ENCODE measurements around the gene PDCD1LG2. TPM values are rescaled to one million over a fixed set of nuclear protein-coding genes. Genes with fewer than 3 reads are reported as not detected.

PDCD1LG2 gene
- total RNA-seq, 1 donor from 2014 or later = 8.8 TPM

DNA sequence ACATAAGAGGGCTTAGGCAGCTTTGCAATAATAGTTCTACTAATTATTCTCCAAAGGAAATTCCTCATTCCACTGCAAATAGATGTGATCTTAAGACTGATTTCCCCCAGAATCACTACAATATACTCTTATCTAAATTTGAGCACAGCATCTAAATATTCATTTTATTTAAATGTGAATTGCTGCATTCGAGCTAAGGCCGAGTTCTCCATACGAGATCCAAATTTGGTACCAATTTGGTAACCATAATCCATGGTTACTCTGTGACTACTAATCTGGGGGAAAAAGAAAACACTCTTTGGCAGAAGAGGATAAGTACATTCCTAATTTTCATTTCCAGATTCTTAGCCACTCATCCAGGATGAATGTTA is 98.9 kb downstream of the PDCD1LG2 start:
- no peaks in the 10 kb centered on the region for H3K9me3 ChIP-seq (ENCODE audit: insufficient read depth, low read depth, low read length)
- H3K27ac ChIP-seq (ENCODE audit: low read depth, low read length) = no peak overlapping the region
- H3K36me3 ChIP-seq (ENCODE audit: insufficient read depth, low read length) = no peaks in the 10 kb centered on the region
- H4K20me1 ChIP-seq (ENCODE audit: insufficient read depth, low read length) = no peaks in the 10 kb centered on the region
- DNase-seq (ENCODE audit: low read depth) (no peak), FAIRE-seq (no peak)
- Mint-ChIP-seq H3K9me3 (ENCODE audit: unreplicated experiment) (no peaks in the 10 kb centered on the region), H3K4me1 (ENCODE audit: low read depth, unreplicated experiment) (no peaks in the 10 kb centered on the region), H3K27ac (ENCODE audit: unreplicated experiment) (no peak overlapping the region), H3K4me3 (ENCODE audit: unreplicated experiment) (no peak overlapping the region), H3K36me3 (ENCODE audit: low read depth, unreplicated experiment) (no peaks in the 10 kb centered on the region), H3K27me3 (ENCODE audit: low read depth, unreplicated experiment) (no peaks in the 10 kb centered on the region)
- H3K4me3 ChIP-seq (ENCODE audit: insufficient read depth, low read depth, low read length) = no peak overlapping the region
- H3K79me2 ChIP-seq (ENCODE audit: insufficient read depth, low read length) = no peaks in the 10 kb centered on the region
- H3K4me1 ChIP-seq (ENCODE audit: insufficient read depth, low read length) = no peaks in the 10 kb centered on the region
- H2AFZ ChIP-seq (ENCODE audit: low read depth, low read length) = no peak overlapping the region
- no peaks in the 10 kb centered on the region for H3K27me3 ChIP-seq (ENCODE audit: insufficient read depth, low read length)
- H3K4me2 ChIP-seq (ENCODE audit: low read length) = no peak overlapping the region
- no peak overlapping the region for H3K9ac ChIP-seq (ENCODE audit: low read length)
- TF ChIP-seq, protein P1, sequence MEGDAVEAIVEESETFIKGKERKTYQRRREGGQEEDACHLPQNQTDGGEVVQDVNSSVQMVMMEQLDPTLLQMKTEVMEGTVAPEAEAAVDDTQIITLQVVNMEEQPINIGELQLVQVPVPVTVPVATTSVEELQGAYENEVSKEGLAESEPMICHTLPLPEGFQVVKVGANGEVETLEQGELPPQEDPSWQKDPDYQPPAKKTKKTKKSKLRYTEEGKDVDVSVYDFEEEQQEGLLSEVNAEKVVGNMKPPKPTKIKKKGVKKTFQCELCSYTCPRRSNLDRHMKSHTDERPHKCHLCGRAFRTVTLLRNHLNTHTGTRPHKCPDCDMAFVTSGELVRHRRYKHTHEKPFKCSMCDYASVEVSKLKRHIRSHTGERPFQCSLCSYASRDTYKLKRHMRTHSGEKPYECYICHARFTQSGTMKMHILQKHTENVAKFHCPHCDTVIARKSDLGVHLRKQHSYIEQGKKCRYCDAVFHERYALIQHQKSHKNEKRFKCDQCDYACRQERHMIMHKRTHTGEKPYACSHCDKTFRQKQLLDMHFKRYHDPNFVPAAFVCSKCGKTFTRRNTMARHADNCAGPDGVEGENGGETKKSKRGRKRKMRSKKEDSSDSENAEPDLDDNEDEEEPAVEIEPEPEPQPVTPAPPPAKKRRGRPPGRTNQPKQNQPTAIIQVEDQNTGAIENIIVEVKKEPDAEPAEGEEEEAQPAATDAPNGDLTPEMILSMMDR (IDR thresholded peaks at IDR 0.05; ENCODE audit: insufficient read depth, low read depth, low read length) = no peak
- no peak for TF ChIP-seq EZH2 (IDR thresholded peaks at IDR 0.05; ENCODE audit: insufficient read depth, low read length)

DNA sequence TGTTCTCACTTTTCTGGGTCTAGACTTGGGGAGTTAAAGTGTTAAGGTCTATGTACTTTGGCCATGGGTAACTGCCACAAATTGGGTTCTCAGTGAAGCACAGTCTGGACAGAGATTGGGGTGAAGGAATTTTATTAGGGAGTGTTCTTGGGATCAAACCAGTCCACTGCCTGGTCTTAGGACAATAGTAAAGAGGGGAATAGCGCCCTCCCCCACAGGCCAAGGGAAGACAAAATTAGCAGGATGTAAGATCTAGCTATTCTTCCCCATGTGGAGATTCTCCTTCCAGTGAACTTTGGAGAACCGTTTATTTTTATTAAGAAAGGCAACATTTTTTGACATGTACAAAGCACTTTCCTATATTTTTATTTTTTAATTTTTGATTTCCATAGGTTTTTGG is 100.2 kb downstream of the PDCD1LG2 start:
- no peaks in the 10 kb centered on the region for H3K9me3 ChIP-seq (ENCODE audit: insufficient read depth, low read depth, low read length)
- H2AFZ ChIP-seq (ENCODE audit: low read depth, low read length) = no peak overlapping the region
- no peaks in the 10 kb centered on the region for H3K4me1 ChIP-seq (ENCODE audit: insufficient read depth, low read length)
- H3K9ac ChIP-seq (ENCODE audit: low read length) = no peak overlapping the region
- TF ChIP-seq EZH2 (IDR thresholded peaks at IDR 0.05; ENCODE audit: insufficient read depth, low read length) = no peak
- TF ChIP-seq, protein P1 (IDR thresholded peaks at IDR 0.05; ENCODE audit: insufficient read depth, low read depth, low read length) = no peak
- FAIRE-seq (no peak), DNase-seq (ENCODE audit: low read depth) (no peak)
- Mint-ChIP-seq H3K36me3 (ENCODE audit: low read depth, unreplicated experiment) (no peaks in the 10 kb centered on the region), H3K27me3 (ENCODE audit: low read depth, unreplicated experiment) (no peaks in the 10 kb centered on the region), H3K9me3 (ENCODE audit: unreplicated experiment) (no peaks in the 10 kb centered on the region), H3K27ac (ENCODE audit: unreplicated experiment) (no peak overlapping the region), H3K4me1 (ENCODE audit: low read depth, unreplicated experiment) (no peaks in the 10 kb centered on the region), H3K4me3 (ENCODE audit: unreplicated experiment) (no peak overlapping the region)
- no peaks in the 10 kb centered on the region for H3K36me3 ChIP-seq (ENCODE audit: insufficient read depth, low read length)
- H3K27me3 ChIP-seq (ENCODE audit: insufficient read depth, low read length) = no peaks in the 10 kb centered on the region
- no peak overlapping the region for H3K4me3 ChIP-seq (ENCODE audit: insufficient read depth, low read depth, low read length)
- no peaks in the 10 kb centered on the region for H4K20me1 ChIP-seq (ENCODE audit: insufficient read depth, low read length)
- no peak overlapping the region for H3K4me2 ChIP-seq (ENCODE audit: low read length)
- no peak overlapping the region for H3K27ac ChIP-seq (ENCODE audit: low read depth, low read length)
- H3K79me2 ChIP-seq (ENCODE audit: insufficient read depth, low read length) = no peaks in the 10 kb centered on the region

DNA sequence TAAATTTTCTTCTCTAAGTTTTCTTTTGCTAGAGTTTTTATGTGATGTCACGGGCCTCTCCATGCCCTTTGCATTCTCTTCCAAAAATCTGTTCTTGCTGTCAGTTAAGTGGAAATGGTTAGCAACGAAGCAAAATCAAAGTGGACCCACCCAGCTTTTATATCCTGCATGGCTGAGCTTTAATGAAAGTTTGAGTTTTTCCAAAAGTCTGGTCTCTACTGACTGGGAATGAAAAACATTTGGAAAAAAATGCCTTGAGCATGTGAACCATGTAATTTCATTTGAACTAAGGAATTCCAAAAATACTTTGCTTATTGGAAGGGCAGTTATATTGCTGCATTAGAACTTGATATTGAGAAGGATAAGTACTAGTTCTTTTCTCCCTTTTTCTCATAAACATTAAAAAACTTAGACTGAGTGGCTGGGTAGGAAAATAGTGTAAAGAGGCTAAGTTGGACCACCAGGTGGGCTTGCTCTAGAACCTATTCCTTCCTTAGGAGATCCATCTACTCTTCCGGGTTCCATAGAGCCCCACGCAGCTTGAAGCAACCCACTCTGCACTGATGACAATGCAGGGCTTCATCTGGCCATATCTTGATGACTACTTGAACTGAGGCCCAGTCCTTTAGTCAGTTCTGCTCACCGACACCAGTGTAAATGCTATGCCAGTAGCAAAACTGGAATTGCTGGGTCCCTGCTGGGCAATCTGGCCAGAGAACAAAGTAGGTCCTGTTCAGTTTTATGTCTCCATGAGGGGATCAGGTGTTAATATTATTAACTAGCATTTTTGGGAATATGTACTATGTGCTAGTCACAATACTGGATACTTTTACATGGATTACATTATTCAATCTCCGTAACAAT is 101.2 kb downstream of the PDCD1LG2 start:
- H3K4me1 Mint-ChIP-seq (ENCODE audit: low read depth, unreplicated experiment) = no peaks in the 10 kb centered on the region
- H2AFZ ChIP-seq (ENCODE audit: low read depth, low read length) = no peak overlapping the region
- H3K9me3 ChIP-seq (ENCODE audit: insufficient read depth, low read depth, low read length) = no peaks in the 10 kb centered on the region
- H3K27ac Mint-ChIP-seq (ENCODE audit: unreplicated experiment) = no peak overlapping the region
- H4K20me1 ChIP-seq (ENCODE audit: insufficient read depth, low read length) = no peaks in the 10 kb centered on the region
- H3K27me3 ChIP-seq (ENCODE audit: insufficient read depth, low read length) = no peaks in the 10 kb centered on the region
- no peak overlapping the region for H3K4me2 ChIP-seq (ENCODE audit: low read length)
- TF ChIP-seq, protein P1 (IDR thresholded peaks at IDR 0.05; ENCODE audit: insufficient read depth, low read depth, low read length) = no peak
- no peak for TF ChIP-seq EZH2 (IDR thresholded peaks at IDR 0.05; ENCODE audit: insufficient read depth, low read length)
- no peak overlapping the region for H3K4me3 ChIP-seq (ENCODE audit: insufficient read depth, low read depth, low read length)
- FAIRE-seq = no peak
- H3K27me3 Mint-ChIP-seq (ENCODE audit: low read depth, unreplicated experiment) = no peaks in the 10 kb centered on the region
- no peaks in the 10 kb centered on the region for H3K79me2 ChIP-seq (ENCODE audit: insufficient read depth, low read length)
- no peak overlapping the region for H3K9ac ChIP-seq (ENCODE audit: low read length)
- no peak overlapping the region for H3K27ac ChIP-seq (ENCODE audit: low read depth, low read length)
- H3K36me3 Mint-ChIP-seq (ENCODE audit: low read depth, unreplicated experiment) = no peaks in the 10 kb centered on the region
- H3K4me3 Mint-ChIP-seq (ENCODE audit: unreplicated experiment) = no peak overlapping the region
- peak; percentile 36 for DNase-seq (ENCODE audit: low read depth)
- H3K9me3 Mint-ChIP-seq (ENCODE audit: unreplicated experiment) = no peaks in the 10 kb centered on the region
- H3K4me1 ChIP-seq (ENCODE audit: insufficient read depth, low read length) = no peaks in the 10 kb centered on the region
- H3K36me3 ChIP-seq (ENCODE audit: insufficient read depth, low read length) = no peaks in the 10 kb centered on the region

All from astrocyte (in vitro differentiated cells and primary cell).